Right forelimb (tissue), 1 donor: Measurements from ENCODE around the gene CD200.
"Not testable (repeated sequence)": the region's sequence is repeated elsewhere in the genome, so short reads cannot be mapped to it uniquely, and the experiment has no call there.

Experiments used
- DNase-seq: peaks from one replicate; pipeline ENCODE4 v3.0.0-alpha.2; 2018

CD200 gene

DNA sequence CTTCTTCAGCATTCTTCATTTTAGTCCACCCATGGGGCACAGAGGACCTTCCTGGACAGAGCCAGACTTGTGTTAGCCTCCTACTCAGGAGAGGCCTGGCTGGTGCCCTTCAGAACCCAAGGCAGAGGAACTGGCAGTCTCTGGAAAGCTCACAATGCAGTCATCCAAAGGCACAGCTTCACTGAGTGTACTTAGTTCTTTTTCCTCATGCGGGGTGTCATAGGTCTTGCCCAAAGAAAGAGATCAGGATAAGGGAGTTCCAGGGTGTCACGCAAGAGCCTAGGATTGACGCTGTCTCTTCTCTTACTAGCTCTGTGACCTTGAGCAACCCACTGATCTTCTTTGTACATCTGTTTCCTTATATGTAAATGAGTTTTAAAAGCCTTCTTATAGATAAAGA, 58.7 kb downstream of the CD200 start:
- DNase-seq, result no peak

DNA sequence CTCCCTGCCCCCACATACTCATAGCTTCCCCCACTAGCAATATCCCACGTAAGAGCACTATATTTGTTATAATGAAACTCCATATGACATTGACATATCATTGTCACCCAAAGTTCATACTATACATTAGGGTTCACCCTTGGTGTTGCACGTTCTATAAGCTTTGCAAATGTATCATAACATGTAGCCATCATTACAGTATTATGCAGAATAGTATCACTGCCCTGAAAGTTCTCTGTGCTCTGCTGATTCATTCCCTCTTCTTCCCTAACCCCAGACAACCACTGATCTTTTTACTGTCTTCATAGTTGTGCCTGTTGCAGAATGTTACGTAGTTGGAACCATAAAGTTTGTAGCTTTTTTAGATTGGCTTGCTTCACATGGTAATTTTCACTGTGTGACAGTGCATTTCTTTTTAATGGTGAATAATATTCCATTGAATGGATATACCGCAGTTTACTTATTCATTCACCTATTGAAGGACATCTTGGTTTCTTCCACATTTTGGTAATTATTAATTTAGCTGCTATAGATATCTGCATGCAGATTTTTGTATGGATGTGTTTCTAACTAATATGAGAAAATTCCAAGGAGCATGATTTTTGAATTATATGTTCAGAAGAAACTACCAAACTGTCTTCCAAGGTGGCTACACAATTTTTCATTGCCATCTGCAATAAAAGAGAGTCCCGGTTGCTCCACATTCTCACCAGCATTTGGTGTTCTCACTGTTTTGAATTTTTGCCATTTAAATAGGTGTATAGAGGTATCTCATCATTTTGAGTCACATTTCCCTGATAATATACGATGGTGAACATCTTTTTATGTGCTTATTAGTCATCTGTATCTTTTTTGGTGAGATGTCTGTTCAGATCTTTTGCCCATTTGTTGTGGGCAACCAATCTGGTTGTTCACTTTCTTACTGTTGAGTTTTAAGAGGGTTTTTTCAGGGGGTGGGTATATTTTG, 59.7 kb downstream of the CD200 start:
- DNase-seq, result no peak

DNA sequence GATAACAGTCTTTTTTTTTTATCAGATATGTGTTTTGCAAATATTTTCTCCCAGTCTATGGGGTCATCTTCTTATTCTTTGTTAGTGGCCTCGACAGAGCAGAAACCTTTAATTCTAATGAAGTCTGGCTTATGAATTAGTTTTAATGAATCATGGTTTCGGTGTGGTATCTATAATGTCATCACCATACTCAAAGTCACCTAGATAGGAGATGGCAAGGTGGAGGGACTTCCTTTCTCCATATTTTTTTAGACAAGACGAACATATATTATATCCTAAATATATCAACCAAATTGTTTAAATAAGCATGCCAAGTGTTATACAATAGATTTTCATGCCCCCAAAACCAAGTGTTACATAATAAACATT, 60.4 kb downstream of the CD200 start:
- DNase-seq, result no peak

DNA sequence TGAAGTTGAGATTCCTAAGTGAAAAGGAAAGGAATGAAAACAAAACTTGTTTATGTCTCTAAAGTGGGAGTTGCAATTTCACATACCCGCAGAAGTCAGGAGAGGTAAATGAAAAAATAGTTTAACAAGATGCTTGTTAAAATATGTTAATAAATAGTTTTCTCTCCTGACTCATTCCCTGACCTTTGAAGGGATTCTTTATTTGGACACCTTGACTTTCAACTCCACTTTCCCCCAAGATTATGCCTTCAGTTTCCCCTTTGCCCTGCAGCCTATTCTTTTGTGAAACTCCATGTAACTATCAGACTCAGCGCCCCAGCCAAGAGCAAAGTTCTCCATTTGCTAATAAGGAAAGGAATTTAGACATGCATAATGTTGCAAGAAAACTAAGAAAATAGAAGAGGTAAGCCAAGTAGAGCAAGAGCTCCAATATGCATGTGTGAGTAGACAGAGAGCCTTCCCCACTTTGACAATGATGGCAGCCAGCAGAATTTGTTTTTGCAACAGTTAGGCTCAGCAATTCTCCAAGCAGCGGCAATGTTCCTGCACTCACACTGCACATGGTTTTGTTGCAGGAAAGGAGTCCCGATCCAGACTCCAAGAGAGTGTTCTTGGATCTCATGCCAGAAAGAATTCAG, 61.2 kb downstream of the CD200 start:
- DNase-seq, result no peak

DNA sequence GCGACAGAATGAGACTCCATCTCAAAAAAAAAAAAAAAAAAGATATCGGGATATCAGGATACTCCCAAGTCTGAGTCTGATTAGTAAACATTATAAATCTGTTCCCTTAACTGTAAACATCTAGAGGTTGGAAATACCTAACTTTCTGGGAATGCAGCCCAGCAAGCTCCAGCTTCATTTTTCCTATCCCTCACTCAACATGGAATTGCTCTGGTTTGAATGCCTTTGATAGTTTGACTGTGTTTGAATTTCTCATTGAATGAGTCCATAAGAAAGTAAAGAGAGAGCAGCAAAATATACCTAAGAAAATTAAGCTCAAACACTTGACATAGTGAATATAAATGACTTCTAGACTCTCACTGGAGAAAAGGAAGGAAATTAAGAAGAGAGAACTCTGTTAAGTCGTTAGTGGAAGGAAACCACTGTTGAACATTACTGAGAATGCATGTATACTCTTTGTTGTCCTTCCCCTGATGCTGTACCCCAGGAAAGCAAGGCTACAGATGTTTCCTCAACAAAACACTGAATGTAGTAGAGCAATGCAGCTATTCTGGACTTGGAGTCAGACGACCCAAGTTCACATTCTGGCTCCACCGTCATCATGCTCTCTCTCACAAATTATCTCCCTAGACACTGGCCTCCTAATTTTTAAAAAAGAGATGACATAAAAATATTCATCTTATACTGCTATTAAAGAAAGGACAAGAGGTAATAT, 62.4 kb downstream of the CD200 start:
- no peak for DNase-seq

DNA sequence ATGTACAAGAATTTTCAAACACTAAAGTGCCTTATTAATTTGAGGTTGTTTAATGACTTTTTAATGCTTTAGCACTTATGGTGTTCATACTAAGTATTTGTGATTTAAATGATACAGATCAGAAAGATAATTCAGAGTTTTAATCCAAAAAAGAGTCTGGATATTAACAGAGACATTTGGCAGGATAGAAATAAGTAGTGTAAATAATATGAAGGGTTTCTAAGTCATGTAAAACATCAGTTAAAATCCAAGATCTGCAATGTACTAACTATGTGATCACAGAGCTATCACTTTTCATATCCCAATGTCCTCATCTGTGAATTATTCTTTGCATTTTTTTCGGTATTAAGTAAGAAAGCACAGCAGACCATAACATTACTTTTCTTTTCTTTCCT, 62.9 kb downstream of the CD200 start:
- DNase-seq, result no peak

DNA sequence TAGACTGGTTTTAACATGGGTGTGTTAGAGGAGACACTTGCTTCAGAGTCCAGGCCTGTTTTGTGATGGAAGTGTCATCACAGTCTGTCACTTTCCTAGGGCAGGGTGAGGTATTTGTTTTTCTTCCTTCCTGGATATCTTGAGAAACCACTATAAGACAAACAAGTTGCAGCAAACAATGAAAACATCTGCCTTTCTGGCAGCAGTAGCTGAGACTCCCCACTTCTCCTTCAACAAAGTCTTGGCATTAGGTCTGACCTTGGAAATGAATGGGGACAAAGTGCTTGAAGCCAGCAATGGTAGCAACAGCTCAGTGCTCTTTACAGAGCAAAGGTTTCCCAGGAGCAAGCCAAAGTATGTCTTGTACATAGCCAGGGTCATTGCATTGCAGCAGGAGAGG, 64.6 kb downstream of the CD200 start:
- no peak for DNase-seq

DNA sequence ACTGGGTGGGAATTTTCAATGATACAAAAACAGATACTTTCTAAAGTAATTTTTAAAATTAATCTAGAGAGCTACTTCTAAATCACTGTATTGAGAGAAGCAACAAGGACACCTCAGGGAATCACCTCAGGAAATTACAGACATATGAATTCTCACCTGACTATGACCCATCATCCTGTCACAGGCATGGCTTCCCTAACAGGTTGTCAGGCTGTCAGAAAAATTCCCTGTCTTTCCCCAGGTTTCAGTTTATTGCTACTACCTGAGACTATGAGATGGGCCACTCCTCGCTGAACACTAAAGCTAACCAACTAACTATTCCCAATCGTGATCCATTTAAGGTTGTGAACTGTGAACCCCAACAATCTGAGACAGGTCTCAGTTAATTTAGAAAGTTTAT, 66.1 kb downstream of the CD200 start:
- DNase-seq, result no peak

DNA sequence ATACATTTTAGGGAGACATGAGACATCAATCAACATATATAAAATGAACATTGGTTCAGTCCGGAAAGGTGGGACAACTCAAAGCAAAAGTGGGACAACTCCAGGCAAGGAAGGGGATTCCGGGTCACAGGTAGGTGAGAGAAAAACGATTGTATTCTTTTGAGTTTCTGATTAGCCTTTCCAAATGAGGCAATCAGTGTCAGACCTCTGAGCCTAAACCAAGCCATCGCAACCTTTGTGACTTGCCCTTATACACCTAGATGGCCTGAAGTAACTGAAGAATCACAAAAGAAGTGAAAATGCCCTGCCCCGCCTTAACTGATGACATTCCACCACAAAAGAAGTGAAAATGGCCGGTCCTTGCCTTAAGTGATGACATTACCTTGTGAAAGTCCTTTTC, 66.6 kb downstream of the CD200 start:
- not testable (repeated sequence) for DNase-seq

DNA sequence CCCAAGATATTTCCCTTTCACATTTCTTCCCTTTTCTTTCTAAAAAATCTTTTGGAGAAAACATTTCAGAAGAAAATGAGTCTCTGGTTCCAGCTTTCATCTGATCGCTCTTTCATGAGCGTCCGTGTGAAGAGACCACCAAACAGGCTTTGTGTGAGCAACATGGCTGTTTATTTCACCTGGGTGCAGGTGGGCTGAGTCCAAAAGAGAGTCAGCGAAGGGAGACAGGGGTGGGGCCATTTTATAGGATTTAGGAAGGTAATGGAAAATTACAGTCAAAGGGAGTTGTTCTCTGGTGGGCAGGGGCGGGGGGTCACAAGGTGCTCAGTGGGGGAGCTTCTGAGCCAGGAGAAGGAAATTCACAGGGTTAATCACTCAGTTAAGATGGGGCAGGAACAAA, 67.4 kb downstream of the CD200 start:
- not testable (repeated sequence) for DNase-seq

DNA sequence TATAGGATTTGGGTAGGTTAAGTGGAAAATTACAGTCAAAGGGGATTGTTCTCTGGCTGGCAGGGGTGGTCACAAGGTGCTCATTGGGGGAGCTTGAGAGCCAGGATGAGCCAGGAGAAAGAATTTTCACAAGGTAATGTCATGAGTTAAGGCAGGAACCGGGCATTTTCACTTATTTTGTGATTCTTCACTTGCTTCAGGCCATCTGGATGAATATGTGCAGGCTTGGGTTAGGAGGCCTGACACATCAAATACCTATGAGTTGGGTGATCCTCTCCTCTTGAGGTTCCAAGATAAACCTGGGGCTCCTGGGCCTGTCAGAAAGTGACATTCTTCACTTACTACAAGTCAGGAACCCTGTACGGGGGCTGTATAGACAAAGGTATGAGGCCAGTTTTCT, 68.7 kb downstream of the CD200 start:
- no peak for DNase-seq

DNA sequence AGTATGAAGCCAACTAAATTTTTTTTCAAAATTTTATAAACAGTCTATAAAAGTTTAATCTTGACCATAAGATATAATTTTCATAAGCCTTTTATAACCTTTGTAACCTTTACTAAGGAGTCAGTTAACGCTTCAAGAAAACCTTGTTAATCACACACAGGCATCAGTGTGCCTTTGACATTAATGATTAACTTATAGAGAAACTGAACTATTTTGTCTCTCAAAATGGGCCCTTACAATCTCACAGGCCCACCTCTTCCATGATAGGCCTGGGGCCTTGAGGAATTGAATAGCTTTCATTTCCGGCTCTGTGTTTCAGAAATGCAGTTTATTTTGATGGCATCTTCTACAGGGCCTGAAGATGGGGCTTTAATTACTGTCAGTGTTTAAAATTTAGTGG, 70.1 kb downstream of the CD200 start:
- no peak for DNase-seq

DNA sequence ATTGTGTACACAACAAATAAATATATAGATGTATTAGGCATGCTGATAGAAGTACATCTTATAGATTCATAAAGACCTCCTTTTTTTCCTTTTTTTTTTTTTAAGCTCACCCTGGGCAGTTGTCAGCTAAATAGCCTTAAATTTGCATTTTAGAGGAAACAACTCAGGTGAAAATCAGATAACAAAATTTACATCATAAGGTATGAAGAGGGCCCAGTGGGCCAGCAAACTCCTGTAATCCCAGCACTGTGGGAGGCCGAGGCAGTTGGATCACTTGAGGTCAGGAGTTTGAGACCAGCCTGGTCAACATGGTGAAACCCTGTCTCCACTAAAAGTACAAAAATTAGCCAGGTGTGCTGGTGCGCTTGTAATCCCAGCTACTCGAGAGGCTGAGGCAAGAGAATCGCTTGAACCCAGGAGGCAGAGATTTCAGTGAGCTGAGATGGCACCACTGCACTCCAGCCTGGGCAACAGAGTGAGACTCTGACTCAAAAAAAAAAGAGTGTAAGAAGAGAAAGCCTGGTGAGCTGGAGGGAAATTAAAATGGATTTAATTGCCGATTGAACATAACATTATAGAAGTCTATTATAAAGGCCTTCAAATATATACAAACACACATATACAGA, 72.1 kb downstream of the CD200 start:
- not testable (repeated sequence) for DNase-seq

DNA sequence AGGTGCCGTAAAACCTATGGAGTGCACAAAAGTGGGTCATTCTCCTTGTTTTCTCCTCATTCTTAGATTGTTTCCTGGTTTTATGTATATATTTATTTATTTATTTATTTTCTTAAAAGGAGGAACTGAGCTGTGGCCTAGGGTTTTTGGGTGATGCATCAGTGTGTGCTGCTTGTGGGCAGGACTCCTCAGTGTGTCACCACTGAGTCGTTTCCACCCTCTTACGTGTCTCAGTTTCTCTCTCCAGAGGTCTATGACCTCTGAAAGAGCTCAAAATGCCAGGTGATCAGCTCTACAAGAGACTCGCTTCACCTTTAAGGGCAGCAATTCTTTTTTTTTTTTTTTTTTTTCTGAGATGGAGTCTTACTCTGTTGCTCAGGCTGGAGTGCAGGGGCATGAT, 72.9 kb downstream of the CD200 start:
- no peak for DNase-seq

DNA sequence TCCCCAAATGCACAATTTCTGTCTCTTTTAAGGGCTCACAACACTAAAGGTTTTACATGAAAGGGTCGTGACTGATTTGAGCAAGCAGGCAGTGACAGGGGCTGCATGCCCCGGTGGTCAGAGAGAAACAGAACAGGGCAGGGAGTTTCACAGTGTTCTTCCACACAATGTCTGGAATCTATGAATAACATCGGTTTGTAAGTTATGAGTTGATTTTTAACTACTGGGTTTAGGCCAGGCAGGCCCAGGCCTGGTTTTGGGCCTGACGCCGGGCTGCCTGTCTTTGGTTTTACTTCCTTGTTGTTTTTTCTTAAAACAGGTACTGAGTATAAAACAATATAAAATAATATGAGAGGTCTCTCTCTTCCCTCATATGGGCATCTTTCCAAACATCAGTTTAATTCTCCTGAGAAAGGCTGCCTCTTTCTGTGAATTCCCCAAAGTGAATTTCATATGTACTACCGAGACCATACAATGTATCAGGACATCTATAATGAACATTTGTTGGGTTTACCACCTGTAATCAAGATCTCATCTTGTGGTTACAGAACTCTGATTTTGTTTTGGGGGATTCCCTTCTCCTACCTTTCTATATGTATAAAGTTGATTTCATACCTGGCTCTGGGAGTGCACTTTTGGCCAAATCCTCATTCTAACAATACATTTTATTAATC, 74.4 kb downstream of the CD200 start:
- no peak for DNase-seq

DNA sequence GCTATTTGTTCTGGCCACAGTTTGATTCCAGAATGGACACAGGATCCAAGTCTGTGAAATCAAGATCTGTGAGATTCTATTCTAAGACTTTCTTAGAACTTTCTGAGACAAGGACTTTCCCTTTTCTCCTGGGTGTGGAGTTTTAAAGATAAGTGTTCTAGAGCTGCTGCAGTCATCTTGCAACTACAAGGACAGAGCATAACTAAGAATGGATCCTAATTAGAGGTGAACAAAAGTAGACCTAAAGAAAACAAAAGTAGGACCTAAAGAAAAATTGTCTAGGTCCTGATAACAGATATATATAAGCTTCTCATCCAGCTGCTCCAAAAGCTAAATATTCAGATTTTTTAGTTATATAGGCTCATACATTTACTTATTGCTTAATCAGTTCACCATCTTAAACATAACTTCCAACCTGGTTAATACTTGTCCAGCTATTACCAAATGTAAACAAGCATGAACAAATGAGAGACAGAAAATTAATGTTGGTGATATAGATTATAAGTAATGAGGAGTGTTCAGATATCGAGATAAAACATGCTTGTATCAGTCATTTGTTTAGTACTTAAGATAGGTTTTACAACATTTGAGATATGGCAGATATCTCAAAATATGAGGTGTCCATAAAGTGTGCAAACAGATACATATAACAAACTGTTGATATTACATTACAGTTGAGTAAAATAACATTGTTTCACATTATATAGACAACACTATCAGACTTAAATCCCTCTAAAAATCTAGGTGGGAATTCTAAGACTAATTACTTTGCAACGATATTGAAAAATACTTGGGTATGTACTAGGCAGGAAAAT, 75.1 kb downstream of the CD200 start:
- DNase-seq, result no peak

DNA sequence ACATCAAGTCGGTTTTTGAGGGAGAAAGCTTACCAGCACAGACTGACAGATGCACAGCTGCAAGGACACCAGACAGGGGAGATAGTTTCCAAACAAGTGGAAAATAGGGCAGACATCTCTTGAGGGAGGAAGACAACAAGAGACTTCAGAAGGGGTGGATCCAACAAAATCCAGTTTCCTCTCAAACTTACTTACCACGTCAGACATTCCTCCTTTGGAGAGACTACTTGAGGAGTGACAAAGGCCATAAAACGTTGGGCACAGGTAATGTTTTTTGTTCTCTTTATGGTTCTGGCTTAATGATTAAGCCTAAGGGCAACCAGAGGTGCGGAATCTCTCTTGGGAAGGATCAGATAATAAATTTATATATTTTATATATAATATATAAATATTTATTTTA, 76.1 kb downstream of the CD200 start:
- DNase-seq, result no peak

DNA sequence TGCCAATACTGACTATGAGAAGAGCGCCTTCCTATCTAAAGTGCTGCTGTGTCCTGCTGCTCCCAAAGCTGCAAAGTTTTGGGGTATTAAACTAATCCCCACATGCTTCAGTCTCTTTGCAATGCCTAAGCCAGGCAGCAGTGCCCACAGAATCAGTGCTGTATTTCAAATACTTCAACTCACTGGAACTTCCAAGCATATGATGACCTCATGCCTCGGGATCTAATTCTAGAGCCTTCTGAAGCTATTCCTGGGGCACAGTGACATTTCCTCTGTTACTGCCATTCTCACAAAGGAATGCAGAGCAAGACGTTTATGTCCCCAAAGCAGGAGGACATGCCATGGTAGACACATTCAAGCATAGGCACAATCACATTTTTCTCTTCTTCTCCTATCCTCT, 78.5 kb downstream of the CD200 start:
- no peak for DNase-seq
